Endothelial cell of umbilical vein (primary cell): Measurements from ENCODE around the gene ABI3BP. TPM values are rescaled to one million over a fixed set of nuclear protein-coding genes. Genes with fewer than 3 reads are reported as not detected.

Source experiments
- BruUV-seq: library from RNA; stranded (reverse); fragments of 400-500 nt; replicated peaks from 2 replicates; lab custom pipeline; 2021; lab: Mats Ljungman, UMichigan
- CTCF ChIA-PET: fragments of 300-600, 350-600 bp; sonication (Branson Sonifier 250); formaldehyde crosslinking; loops from one replicate; lab custom pipeline; 2021; ENCODE audit warnings: antibody characterized with exemption, inconsistent platforms; lab: Charles Lee
- POLR2A ChIA-PET: fragments of 300-600, 350-600 bp; sonication (Branson Sonifier 250); formaldehyde crosslinking; loops from one replicate; lab custom pipeline; 2021; ENCODE audit warnings: antibody characterized with exemption, inconsistent platforms; lab: Charles Lee
- DNase-seq: peaks from one replicate; pipeline ENCODE4 v3.0.0-alpha.2; 2011; ENCODE audit warnings: low read depth, low spot score
- FAIRE-seq: peaks from 2 replicates; lab custom pipeline; 2011; peaks lifted over from hg19 to GRCh38; lab: Jason Lieb, UNC
- H2AFZ ChIP-seq: 2 replicates; pipeline ENCODE4 v1.6.0; 2012; ENCODE audit warnings: low read depth, low read length, control low read depth, inconsistent platforms
- H3K27ac ChIP-seq: 2 replicates; pipeline ENCODE4 v1.5.1; 2011; ENCODE audit warnings: low read depth, mild to moderate bottlenecking, control low read depth, low read length, moderate library complexity; ENCODE audit not compliant: insufficient read depth
- H3K27me3 ChIP-seq, 2 experiments: 2 replicates each; pipeline versions ENCODE4 v1.6.0 to v1.6.1; 2011; ENCODE audit warnings: low read length in 2 of 2, mixed read lengths in 1 of 2; ENCODE audit not compliant: control insufficient read depth in 2 of 2, insufficient read depth in 2 of 2
- H3K36me3 ChIP-seq, 2 experiments: 2 replicates in 1 of 2; 3 replicates in 1 of 2; pipeline ENCODE4 v1.5.1; 2011; ENCODE audit warnings: low read length in 2 of 2, mild to moderate bottlenecking in 1 of 2, moderate library complexity in 1 of 2; ENCODE audit not compliant: control insufficient read depth in 2 of 2, insufficient read depth in 2 of 2; ENCODE audit errors: extremely low read depth in 1 of 2
- H3K4me1 ChIP-seq: 3 replicates; pipeline ENCODE4 v1.5.1; 2011; ENCODE audit warnings: mild to moderate bottlenecking, low read length; ENCODE audit not compliant: control insufficient read depth, insufficient read depth; ENCODE audit errors: extremely low read depth
- H3K4me2 ChIP-seq: 2 replicates; pipeline ENCODE4 v1.6.1; 2011; ENCODE audit warnings: low read length, control low read depth, mixed read lengths; ENCODE audit not compliant: insufficient read depth
- H3K4me3 ChIP-seq, 3 experiments: fragments of 200-600 bp in 1 of 3; sonication (generic), shearing (Covaris generic) in 1 of 3; replicated peaks in 1 of 3; 2 replicates each; pipeline ENCODE4 v1.5.1; 2011 to 2016; ENCODE audit warnings: control low read depth in 3 of 3, low read length in 3 of 3, mild to moderate bottlenecking in 2 of 3, inconsistent platforms in 1 of 3, low read depth in 1 of 3, moderate library complexity in 1 of 3; ENCODE audit not compliant: insufficient read depth in 1 of 3
- H3K79me2 ChIP-seq: 2 replicates; pipeline ENCODE4 v1.6.0; 2012; ENCODE audit warnings: low read length, inconsistent platforms; ENCODE audit not compliant: control insufficient read depth, insufficient read depth
- H3K9ac ChIP-seq: replicated peaks from 2 replicates; pipeline ENCODE3; 2011; ENCODE audit warnings: low read length, control low read depth; ENCODE audit not compliant: insufficient read depth; ENCODE audit errors: extremely low read depth
- H3K9me1 ChIP-seq: replicated peaks from 3 replicates; pipeline ENCODE4 v1.6.0; 2011; ENCODE audit warnings: mild to moderate bottlenecking, low read length; ENCODE audit not compliant: control insufficient read depth, insufficient read depth; ENCODE audit errors: extremely low read depth
- H3K9me3 ChIP-seq: replicated peaks from 2 replicates; pipeline ENCODE4 v1.5.1; 2012; ENCODE audit warnings: low read length, inconsistent platforms; ENCODE audit not compliant: control insufficient read depth, insufficient read depth
- H4K20me1 ChIP-seq: replicated peaks from 2 replicates; pipeline ENCODE3; 2011; ENCODE audit warnings: mild to moderate bottlenecking, low read length; ENCODE audit not compliant: control insufficient read depth, insufficient read depth; ENCODE audit errors: extremely low read depth
- CTCF ChIP-seq, 2 donors: IDR thresholded peaks; 1 replicate in 1 of 2; 2 replicates in 1 of 2; pipeline ENCODE4 v1.5.1; 2011; ENCODE audit warnings: low read length in 2 of 2, mild to moderate bottlenecking in 2 of 2, moderate library complexity in 2 of 2, control low read depth in 1 of 2, inconsistent platforms in 1 of 2, low read depth in 1 of 2; ENCODE audit not compliant: insufficient read depth in 1 of 2; ENCODE audit errors: extremely low read depth in 1 of 2
- EZH2 ChIP-seq: IDR thresholded peaks from 2 replicates; pipeline ENCODE4 v1.6.1; 2012; ENCODE audit warnings: borderline replicate concordance, low read depth, mild to moderate bottlenecking, moderate library complexity, low read length, inconsistent platforms; ENCODE audit not compliant: severe bottlenecking
- FOS ChIP-seq: IDR thresholded peaks from 2 replicates; pipeline ENCODE4 v1.6.1; 2011; ENCODE audit warnings: mild to moderate bottlenecking, low read length, moderate library complexity, borderline replicate concordance; ENCODE audit not compliant: insufficient read depth
- GATA2 ChIP-seq: IDR thresholded peaks from 2 replicates; pipeline ENCODE4 v1.7.0; 2011; ENCODE audit warnings: low read depth, mild to moderate bottlenecking, moderate library complexity, mixed read lengths, low read length; ENCODE audit not compliant: insufficient read length, insufficient read depth
- JUN ChIP-seq: IDR thresholded peaks from 2 replicates; pipeline ENCODE4 v1.6.1; 2011; ENCODE audit warnings: borderline replicate concordance, low read depth; ENCODE audit not compliant: insufficient read length, insufficient read depth
- MYC ChIP-seq: IDR thresholded peaks from one replicate; pipeline ENCODE4 v1.6.1; 2011; ENCODE audit warnings: mild to moderate bottlenecking, low read depth, low read length
- POLR2A ChIP-seq: IDR thresholded peaks from 2 replicates; pipeline ENCODE4 v1.6.1; 2012; ENCODE audit warnings: low read depth, mild to moderate bottlenecking, control low read depth, low read length
- POLR2AphosphoS5 ChIP-seq: IDR thresholded peaks from 2 replicates; pipeline ENCODE4 v1.6.1; 2012; ENCODE audit warnings: low read depth, mild to moderate bottlenecking, control low read depth, low read length, moderate library complexity; ENCODE audit not compliant: insufficient read depth
- dilution Hi-C: fragments of 300-500 bp; cut with MboI; formaldehyde crosslinking; loops from one replicate; pipeline ENCODE4 v1.15.0; 2019; ENCODE audit warnings: low sequenced_read_pairs; ENCODE audit not compliant: extremely low pct_ligation_motif_present
- intact Hi-C: fragments of 100-400 bp; cut with micrococcal nuclease; formaldehyde crosslinking; loops from one replicate; pipeline ENCODE4 v1.10.0; 2022
- polyA plus RNA-seq, 4 experiments: library from polyadenylated mRNA; depleted of rRNA in 3 of 4; stranded (reverse) in 3 of 4; unstranded in 1 of 4; fragments of >200 nt; gene quantifications; 2 replicates each; pipeline versions ENCODE4 v1.2.1 to v1.2.3, GENCODE V29; 2011 to 2012; ENCODE audit warnings: missing spikeins in 1 of 4
- total RNA-seq: library from RNA; stranded (reverse); gene quantifications from 2 replicates; pipeline ENCODE4 v1.2.3, GENCODE V29; 2021

ABI3BP gene
- total and polyA plus RNA-seq, 2 donors (not counting 3 experiments of a cell fraction or from before 2014, with no cell fraction given): 78.1 to 106 TPM

- Histone ChIP-seq H3K36me3 (no peaks in the 10 kb centered on the region), H3K4me3 (no peak overlapping the region), H3K9me1 (no peaks in the 10 kb centered on the region), H2AFZ (no peak overlapping the region), H3K27me3 (no peaks in the 10 kb centered on the region), H3K27ac (no peak overlapping the region), H3K9me3 (no peaks in the 10 kb centered on the region), H3K79me2 (no peaks in the 10 kb centered on the region), H3K9ac (no peak overlapping the region), H3K4me2 (no peak overlapping the region), H4K20me1 (no peaks in the 10 kb centered on the region), H3K4me1 (no peaks in the 10 kb centered on the region)
- dilution Hi-C loops: no loop called here
- intact Hi-C loops: no loop called here
- ChIA-PET CTCF (interaction anchor here (1.7 to 1.9 kb wide), 2 partner anchors 19 to 345 kb away, joined by 5 read pairs; no protein-coding TSS in a partner anchor), POLR2A (no interaction called here)
- DNase-seq (no peak), FAIRE-seq (no peak)
- TF ChIP-seq EZH2: no peak
- BruUV-seq: no TSS peak
These were observed 142.5 kb downstream of the ABI3BP start for GRCh38 chr3:100850701-100851100.

GRCh38 chr3:100850156-100850555 is 143.1 kb downstream of the ABI3BP start:
- Histone ChIP-seq H2AFZ (no peak overlapping the region), H3K27me3 (no peaks in the 10 kb centered on the region), H3K4me1 (no peaks in the 10 kb centered on the region), H3K9me1 (no peaks in the 10 kb centered on the region), H3K4me2 (no peak overlapping the region), H3K4me3 (no peak overlapping the region), H3K27ac (no peak overlapping the region), H3K79me2 (no peaks in the 10 kb centered on the region), H3K36me3 (no peaks in the 10 kb centered on the region), H4K20me1 (no peaks in the 10 kb centered on the region), H3K9ac (no peak overlapping the region), H3K9me3 (no peaks in the 10 kb centered on the region)
- POLR2A ChIA-PET: no interaction called here
- dilution Hi-C loops (no loop called here), intact Hi-C loops (no loop called here)
- no peak for DNase-seq
- FAIRE-seq: no peak
- TF ChIP-seq MYC: no peak
- no peak for TF ChIP-seq CTCF (IDR thresholded peaks at IDR 0.05; ENCODE audit: extremely low read depth in 1 of 2, insufficient read depth in 1 of 2, low read depth in 1 of 2, low read length in 2 of 2)
- no peak for TF ChIP-seq EZH2
- no peak for TF ChIP-seq JUN
- TF ChIP-seq POLR2AphosphoS5: no peak
- no peak for TF ChIP-seq FOS
- no peak for TF ChIP-seq GATA2
- TF ChIP-seq POLR2A: no peak
- CTCF ChIA-PET: interaction anchor here (1.7 kb wide), 1 partner anchor 346 kb away, joined by 5 read pairs; no protein-coding TSS in a partner anchor
- no TSS peak for BruUV-seq
